ENCODE data around the gene ZGLP1.

Gene ZGLP1

GRCh38 chr19:10325732-10326131 is 16.1 kb upstream of the ZGLP1 start:
- DNase-seq: no peak

DNA sequence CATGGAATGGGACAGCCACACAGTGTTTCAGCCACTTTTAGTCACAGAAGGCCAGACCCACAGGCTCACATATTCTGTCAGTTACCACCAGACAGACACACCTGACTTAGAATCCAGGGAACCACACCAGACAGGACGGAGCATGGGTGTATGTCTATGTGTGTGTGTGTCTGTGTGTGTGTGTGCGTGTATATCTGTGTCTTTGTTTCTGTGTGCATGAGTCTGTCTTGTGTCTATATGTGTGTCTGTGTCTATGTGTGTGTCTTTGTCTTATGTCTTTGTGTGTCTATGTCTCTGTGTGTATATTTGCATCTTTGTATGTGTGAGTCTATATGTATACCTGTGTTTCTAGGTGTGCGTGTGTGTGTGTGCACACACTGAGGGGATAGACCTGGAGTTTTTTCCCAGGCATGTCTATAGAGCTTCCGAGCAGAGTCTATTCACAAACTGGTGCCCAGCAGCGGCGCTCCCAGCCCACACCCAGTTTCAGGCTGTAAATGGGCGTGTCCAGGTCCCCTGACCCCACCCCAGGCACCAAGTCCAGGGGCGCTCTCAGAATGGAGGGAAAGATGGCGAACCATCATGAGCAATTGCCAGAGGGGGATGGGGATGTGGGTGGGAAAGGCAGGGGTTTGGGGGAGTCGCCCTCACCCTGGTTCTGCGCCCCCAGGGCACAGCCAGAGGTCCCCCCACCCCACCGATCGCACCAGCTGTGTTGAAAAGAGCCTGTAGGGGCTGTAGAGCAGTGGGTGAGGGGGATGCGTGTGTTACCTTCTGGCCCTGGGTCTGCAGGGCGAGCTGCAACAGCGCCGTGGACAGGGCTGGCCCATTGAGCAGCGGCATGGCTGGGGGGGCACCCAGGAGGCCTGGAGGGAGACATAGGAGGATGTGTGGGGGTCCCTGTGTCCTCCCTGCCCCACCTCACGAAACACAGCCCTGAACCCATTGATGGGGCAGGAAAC is 12.5 kb upstream of the ZGLP1 start:
- DNase-seq: peak in 1 of 2 experiments; percentile 21

- DNase-seq: no peak
Measured at GRCh38 chr19:10321417-10321797, 11.8 kb upstream of the ZGLP1 start.

DNA sequence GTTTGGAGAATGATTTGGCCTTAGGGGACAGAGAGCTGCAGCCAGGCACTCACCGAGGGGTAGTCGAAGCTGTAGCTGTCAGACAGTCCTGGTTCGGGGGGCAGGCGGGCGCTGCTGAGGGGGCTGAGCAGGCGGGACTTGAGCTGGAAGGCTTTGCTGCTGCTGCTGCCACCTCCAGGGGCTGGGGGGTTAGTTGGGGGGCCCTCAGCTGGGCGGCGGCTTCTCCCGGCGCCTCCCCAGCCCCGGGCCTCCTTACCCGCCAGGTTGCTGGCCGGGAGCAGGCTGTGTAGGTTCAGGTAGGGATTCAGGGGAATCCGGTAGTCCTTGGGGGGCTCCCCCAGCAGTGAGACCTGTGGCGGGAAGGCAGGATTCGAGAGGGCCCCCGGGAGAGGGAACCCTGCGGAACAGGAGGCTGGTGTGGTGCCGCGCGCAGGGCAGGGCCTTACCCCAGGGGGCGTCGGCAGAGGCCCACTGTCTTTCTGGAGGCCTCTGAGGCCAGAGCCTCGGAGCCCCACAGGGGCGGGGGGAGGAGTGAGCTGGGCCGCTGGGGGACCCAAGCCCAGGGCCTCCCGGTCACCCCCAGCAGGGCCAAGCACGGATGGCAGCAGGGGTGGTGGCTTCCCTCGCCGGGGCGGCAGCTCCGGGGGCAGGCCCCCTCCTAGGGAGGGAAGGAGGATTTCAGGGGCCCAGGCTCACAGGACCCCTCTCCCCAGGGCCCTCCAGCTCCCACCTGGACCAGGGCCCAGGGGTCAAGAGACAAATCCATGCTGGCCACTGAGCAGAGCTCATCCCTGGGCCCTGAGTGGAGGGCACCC is 11.2 kb upstream of the ZGLP1 start:
- peak in 1 of 2 experiments; percentile 13 for DNase-seq

DNA sequence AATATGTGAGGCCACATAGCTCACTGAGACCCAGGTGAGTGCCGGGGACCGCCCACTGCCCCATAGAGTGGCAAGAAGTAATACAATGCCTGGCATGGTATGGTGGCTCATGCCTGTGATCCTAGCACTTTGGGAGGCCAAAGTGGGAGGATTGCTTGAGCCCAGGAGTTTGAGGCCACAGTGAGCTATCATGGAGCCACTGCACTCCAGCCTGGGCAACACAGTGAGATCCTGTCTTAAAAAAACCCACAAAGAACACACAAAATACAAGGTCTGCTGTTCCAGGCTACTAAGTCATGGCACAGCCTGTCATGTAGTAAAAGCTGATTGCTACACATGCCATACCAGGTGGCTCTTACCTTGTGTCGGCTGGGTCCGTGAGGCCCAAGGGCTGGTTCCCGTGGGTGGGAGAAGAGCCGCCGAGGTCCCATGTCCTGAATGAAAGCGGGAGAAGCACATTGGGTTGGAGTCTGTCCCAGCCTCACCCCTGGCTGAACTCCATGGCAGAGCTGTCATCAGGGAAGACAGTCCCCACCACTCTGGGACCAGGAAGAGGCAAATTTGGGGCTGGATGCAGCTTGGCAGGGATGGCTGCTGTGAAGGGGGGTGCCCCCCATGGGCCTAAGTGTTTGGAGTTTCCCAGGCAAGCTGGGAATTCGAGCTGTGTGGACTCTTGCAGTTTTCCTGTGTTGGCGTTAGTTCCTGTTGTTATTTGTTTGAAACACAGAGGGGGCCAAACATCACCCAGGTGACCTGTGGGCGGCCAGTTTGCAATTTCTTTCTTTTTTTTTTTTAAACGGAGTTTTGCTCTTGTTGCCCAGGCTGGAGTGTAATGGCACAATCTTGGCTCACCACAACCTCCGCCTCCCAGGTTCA is 9.4 kb upstream of the ZGLP1 start:
- peak in 1 of 2 experiments; percentile 13 for DNase-seq

DNA sequence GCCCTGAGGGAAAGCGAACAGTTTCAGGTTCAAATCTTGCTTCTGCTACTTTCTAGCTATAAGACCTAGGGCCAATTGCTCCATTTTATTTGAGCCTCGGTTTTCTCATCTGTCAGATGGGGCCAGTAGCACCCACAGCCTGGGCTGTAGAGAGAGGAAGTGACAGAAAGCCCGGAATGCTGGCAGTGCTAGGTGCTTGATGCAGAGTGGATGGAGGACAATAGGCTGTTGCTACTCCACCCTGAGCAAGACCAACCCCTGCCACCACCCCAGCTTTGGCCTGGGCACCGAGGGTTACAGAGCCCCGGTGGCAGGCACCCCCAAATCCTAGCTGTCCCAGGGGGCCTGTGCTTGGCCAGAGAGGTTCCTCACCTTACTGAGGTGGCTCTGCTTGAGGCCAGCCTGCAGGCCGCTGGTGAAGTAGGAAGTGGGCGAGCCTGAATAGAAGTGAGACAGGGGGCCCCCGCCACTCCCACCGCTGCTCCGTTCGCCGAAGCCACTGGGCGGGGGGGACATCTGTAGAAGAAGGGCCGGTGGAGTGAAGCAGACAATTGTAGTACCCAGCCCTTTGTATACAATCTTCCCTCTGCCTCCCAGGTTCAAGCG is 8.3 kb upstream of the ZGLP1 start:
- DNase-seq: no peak

DNA sequence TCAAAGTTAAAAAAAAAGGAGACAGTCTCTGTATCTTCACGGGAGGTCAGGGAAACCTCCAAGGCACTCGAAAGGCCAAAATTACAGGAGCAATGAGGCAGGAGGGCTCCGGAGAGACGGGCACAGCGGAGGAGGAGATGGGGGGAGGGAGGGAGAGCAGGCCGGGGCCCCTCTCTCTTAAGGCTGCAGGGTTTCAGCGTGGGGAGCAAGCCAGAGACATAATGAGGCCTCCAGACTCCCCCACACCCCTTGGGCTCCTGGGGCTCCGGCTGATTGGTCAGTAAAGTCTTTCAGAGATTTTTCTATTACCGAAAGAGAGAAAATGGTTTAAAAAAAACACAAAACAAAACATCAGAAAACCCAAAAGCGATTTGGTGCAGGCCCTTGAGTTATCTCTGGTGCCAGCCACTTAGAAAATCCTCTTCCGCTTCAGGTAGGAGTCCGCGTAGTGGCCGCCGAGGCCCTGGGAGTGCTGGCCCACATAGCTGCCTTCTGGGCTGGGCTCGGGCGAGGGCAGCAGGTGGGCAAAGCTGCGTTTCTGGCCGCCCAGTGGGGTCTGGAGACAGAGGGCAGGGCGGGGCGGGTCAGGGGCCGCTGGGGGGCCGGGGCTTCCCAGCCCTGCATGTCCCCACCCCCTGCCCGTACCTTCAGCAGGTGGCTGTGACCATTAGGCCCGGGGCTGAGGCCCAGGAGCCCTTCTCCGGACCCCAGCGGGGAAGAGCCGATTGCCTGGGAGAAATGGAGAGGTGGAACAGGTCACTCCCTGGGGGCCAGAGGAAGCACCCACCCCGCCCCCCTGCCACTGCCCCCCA is 7.6 kb upstream of the ZGLP1 start:
- DNase-seq: no peak

DNA sequence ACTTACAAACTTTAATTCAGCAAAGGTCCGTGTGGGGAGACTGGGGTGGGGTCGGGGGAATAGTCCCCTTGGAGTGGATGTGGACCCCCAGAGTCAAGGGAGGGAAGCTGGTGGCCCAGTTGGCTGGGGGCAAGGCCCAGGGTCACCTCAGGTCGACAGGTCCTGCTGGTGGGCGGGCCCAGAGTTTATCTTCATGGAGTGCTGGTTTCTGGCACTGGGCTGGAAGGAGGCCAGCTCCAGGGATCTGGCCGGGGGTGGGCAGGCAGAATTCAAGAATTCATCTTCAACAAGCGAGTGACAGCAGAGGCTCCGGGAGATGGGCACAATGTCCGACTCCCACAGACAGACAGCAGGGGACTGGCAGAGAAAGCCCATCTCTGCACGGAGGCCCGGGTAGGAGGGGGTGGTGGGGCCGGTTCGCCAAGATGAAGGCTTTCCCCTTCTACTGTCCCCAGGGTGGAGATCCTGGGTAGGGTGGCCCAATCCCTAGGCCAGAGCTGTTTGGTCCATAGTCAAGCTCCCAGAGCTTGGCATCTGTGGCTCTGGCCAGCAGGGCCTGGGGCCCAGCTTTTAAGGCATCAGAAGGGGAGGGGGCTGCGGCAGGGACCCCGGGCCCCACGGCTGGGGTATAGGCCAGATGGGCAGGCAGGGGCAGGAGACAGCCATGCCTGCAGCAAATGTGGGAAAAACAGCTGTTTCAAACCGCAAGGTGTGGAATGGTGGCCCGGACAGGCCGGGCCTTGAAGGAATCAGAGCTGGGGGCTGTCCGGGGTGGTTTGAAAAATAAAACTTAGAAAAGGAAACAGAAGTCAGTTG is 6.8 kb upstream of the ZGLP1 start:
- no peak for DNase-seq

DNA sequence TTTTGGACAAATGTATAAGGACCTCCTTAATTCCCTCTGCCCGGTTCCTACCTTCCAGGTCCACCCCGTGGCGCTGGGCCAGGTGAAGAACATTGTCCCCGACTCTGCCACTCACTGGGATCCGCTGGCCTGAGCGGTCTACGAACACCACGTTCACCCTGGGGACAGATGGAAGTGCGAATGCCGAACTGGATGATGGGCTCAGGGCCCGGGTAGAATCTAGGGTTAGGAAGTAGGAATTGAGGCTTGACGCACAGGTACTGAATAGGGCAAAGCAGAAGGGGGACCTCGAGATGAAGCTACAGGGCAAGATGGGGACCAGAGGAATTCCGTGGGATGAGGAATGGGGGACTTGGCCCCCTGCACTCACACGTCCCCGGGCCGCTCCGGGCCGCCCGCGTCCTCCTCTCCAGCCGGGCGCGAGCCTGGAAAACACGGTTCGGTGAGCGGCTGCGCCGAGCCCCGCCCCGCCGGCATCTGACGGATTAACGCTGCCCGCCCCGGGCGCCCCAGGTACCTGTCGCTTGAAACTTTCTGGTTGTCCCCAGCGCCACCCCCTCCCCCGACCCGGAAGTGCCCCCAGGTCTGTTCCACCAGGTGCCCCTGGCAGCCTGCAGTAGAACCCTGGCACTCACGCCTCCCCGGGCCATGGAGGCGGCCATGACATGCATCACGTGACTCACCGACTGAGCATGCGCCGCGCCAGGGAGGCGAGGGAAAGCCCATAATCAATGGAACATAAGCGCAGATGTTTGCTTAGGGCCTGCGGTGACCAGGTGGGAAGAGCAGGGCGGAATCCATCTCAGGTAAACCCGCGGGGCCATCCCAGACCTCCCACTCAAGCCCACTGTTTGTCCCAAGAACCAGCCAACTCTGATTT is 6.0 kb upstream of the ZGLP1 start, which contains the start of gene FDX2:
FDX2 (minus strand) TSS at position 681 of the 880 bp plus-strand sequence; CDS start at position 662, 19 bp downstream.
- peak; percentile 95 to 96 for DNase-seq

GRCh38 chr19:10306327-10306726 is 3.3 kb downstream of the ZGLP1 start:
- no peak for DNase-seq

GRCh38 chr19:10305139-10305806 is 4.3 kb downstream of the ZGLP1 start:
- DNase-seq: peak in 1 of 2 experiments; percentile 18

- no peak for DNase-seq
Measured at GRCh38 chr19:10299545-10300458, 9.8 kb downstream of the ZGLP1 start.

- DNase-seq: no peak
Measured at GRCh38 chr19:10295847-10296591, 13.6 kb downstream of the ZGLP1 start.

GRCh38 chr19:10295305-10295846 is 14.2 kb downstream of the ZGLP1 start:
- DNase-seq: peak; percentile 53 to 69

- peak; percentile 40 to 45 for DNase-seq
Measured at GRCh38 chr19:10294368-10294697, 15.3 kb downstream of the ZGLP1 start.

DNA sequence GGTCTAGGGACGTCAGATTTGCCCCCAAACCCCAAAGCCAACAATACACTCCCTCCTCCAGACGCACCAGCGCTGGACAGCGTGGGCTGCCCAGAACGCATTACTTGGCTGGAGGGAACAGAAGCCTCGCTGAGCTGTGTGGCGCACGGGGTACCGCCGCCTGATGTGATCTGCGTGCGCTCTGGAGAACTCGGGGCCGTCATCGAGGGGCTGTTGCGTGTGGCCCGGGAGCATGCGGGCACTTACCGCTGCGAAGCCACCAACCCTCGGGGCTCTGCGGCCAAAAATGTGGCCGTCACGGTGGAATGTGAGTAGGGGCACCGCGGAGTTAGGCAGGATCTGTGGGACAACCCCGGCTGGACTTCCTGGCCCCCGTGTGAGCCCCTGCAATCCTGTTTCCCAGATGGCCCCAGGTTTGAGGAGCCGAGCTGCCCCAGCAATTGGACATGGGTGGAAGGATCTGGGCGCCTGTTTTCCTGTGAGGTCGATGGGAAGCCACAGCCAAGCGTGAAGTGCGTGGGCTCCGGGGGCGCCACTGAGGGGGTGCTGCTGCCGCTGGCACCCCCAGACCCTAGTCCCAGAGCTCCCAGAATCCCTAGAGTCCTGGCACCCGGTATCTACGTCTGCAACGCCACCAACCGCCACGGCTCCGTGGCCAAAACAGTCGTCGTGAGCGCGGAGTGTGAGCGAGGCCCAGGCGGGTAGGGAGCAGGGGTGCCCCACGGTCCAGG is 15.8 kb downstream of the ZGLP1 start:
- DNase-seq: no peak

All from activated T-cell treated with anti-CD3 and anti-CD28 coated beads, Interleukin-2, amount 50 U/mL, for 48 hours (primary cell).